Nephron (organoid): ENCODE data around the gene TNFRSF17.

Experiments
- H3K27ac Mint-ChIP-seq, 3 experiments: 2 replicates each; pipeline ENCODE4 v1.8.0; 2020; ENCODE audit warnings: mixed read lengths in 3 of 3, mild to moderate bottlenecking in 2 of 3, moderate library complexity in 1 of 3
- H3K27me3 Mint-ChIP-seq: 2 replicates; pipeline ENCODE4 v1.8.0; 2021; ENCODE audit warnings: low read depth, mild to moderate bottlenecking, moderate library complexity, mixed read lengths
- H3K36me3 Mint-ChIP-seq: 2 replicates; pipeline ENCODE4 v1.8.0; 2020; ENCODE audit warnings: low read depth, mixed read lengths
- H3K4me1 Mint-ChIP-seq: 2 replicates; pipeline ENCODE4 v1.8.0; 2020; ENCODE audit warnings: mixed read lengths
- H3K4me3 Mint-ChIP-seq, 3 experiments: 2 replicates each; pipeline ENCODE4 v1.8.0; 2020; ENCODE audit warnings: mild to moderate bottlenecking in 3 of 3, mixed read lengths in 3 of 3, moderate library complexity in 2 of 3
- H3K9me3 Mint-ChIP-seq: 2 replicates; pipeline ENCODE4 v1.8.0; 2020; ENCODE audit warnings: mixed read lengths
- TF ChIP-seq, protein P1 (sequence below), 3 experiments: fragments of 200-600 bp; sonication (generic); IDR thresholded peaks; one replicate each; pipeline ENCODE4 v1.5.0; 2021; ENCODE audit warnings: antibody characterized with exemption in 3 of 3; ENCODE audit not compliant: unreplicated experiment in 3 of 3

The TNFRSF17 gene

DNA sequence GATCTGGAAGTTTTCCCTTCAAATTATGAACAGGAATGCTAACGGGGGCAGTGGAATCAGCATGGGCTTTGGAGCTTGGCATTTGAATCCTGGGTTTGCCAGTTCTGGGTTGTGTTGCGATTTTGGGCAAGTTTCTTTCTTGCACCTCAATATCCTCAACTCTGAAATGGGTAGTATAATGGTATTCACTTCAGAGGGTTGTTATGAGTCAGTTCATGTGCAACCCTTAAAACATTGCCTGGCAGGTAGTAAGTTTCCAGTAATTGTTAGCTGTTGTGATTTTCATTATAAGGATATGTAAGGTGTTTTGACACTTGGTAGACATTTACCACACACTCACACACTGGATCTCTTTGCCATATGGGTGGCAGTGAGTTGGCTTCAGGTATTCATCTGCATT lies 44.9 kb downstream of the TNFRSF17 start:
- H3K4me1 Mint-ChIP-seq = no peaks in the 10 kb centered on the region
- H3K4me3 Mint-ChIP-seq = no peak overlapping the region
- no peaks in the 10 kb centered on the region for H3K27me3 Mint-ChIP-seq
- H3K9me3 Mint-ChIP-seq = no peaks in the 10 kb centered on the region
- H3K27ac Mint-ChIP-seq = no peak overlapping the region
- H3K36me3 Mint-ChIP-seq = peaks cover 8% of the 10 kb centered on the region
- TF ChIP-seq, protein P1, sequence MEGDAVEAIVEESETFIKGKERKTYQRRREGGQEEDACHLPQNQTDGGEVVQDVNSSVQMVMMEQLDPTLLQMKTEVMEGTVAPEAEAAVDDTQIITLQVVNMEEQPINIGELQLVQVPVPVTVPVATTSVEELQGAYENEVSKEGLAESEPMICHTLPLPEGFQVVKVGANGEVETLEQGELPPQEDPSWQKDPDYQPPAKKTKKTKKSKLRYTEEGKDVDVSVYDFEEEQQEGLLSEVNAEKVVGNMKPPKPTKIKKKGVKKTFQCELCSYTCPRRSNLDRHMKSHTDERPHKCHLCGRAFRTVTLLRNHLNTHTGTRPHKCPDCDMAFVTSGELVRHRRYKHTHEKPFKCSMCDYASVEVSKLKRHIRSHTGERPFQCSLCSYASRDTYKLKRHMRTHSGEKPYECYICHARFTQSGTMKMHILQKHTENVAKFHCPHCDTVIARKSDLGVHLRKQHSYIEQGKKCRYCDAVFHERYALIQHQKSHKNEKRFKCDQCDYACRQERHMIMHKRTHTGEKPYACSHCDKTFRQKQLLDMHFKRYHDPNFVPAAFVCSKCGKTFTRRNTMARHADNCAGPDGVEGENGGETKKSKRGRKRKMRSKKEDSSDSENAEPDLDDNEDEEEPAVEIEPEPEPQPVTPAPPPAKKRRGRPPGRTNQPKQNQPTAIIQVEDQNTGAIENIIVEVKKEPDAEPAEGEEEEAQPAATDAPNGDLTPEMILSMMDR (IDR thresholded peaks at IDR 0.05; ENCODE audit: unreplicated experiment in 3 of 3) = no peak

DNA sequence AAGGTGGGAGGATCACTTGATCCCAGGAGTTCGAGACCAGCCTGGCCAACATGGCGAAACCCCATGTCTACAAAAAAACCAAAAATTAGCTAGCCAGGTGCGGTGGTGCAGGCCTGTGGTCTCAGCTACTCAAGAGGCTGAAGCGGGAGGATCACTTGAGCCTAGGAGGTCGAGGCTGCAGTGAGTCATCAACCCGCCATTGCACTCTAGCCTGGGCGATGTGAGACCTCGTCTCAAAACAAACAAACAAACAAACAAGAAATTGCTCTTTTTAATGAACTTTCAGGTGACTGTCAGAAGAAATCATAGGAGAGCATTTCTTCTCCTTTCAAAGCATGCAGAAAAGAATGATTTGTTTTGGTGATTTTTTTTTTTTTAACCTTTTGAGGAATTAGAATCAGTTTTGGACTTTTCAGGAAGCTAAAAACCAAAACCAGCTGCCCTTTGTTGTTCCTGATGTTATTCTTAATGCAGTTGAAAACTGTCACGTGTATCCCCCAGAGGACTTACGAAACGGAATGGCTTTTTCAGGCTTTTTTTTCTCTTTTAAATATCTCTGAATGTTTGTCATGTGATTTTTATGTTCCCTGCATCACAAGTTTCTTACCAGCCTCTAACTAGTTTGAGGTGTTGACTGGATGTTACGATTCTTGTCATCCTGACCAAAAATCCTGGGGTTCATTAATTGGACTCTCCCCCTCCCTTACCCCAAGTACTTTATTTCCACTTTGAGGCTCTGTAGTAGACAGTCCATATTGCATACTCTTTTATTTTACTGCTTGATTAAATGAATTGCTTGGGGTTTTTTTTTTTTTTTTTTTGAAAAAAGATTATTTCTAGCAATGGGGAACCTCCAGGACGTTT lies 45.6 kb downstream of the TNFRSF17 start:
- Mint-ChIP-seq H3K4me1 (no peaks in the 10 kb centered on the region), H3K27ac (peak overlapping the region in 1 of 3 experiments; percentile 19), H3K9me3 (no peaks in the 10 kb centered on the region)

DNA sequence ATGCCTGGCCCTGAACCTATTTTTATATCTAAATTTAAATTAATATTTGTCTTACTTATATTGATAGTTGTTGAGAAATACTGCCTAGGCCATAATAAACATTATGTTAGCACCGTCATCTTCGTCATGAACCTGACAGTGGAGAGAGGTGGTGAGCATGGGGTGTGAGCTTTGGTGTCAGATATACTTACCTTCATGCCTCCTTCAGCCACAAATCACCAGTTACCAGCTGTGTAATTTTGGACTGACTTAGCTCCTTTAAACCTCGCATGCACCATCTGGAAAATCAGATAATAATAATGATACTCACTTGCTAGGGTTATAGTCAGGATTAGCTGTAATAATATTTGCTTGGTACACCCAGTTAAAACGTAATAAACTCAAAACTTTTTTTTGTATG lies 46.6 kb downstream of the TNFRSF17 start:
- H3K27me3 Mint-ChIP-seq = no peaks in the 10 kb centered on the region
- peak overlapping the region in 1 of 3 experiments; percentile 12 for H3K27ac Mint-ChIP-seq
- no peaks in the 10 kb centered on the region for H3K4me1 Mint-ChIP-seq
- H3K36me3 Mint-ChIP-seq = peaks cover 8% of the 10 kb centered on the region
- TF ChIP-seq, protein P1 (IDR thresholded peaks at IDR 0.05; ENCODE audit: unreplicated experiment in 3 of 3) = no peak
- H3K9me3 Mint-ChIP-seq = no peaks in the 10 kb centered on the region
- H3K4me3 Mint-ChIP-seq = no peak overlapping the region

More for the DNA sequence above, 45.6 kb downstream of the TNFRSF17 start:
- no peak overlapping the region for H3K4me3 Mint-ChIP-seq
- TF ChIP-seq, protein P1 (IDR thresholded peaks at IDR 0.05; ENCODE audit: unreplicated experiment in 3 of 3) = no peak
- H3K36me3 Mint-ChIP-seq = peaks cover 8% of the 10 kb centered on the region
- no peaks in the 10 kb centered on the region for H3K27me3 Mint-ChIP-seq

DNA sequence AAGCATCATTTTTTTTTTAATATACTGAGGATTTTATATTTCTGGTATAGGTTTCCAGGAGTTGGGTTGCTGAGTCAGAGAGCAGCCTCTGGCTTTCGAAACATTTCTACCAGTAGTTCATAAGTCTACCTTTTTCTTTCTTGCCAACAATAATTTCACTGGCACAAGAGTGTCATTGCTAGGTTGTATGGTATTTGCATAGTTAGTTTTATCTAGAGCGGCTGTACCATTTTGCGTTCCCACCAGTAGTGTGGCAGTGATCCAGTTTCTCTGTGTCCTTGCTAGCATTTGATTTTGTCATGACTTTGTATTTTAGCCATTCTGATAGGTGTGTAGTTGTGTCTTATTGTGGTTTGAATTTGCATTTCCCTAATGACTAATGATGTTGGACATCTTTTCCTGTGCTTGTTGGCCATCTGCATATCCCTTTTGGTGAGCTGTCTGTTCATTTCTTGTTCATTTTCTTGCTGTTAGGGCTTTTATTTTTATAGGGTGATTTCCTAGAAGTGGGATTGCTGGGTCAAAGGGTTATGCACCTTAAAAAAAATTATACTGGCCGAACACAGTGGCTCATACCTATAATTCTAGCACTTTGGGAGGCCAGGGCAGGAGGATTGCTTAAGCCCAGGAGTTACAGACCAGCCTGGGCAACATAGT lies 51.4 kb downstream of the TNFRSF17 start:
- H3K27me3 Mint-ChIP-seq = no peaks in the 10 kb centered on the region
- no peak overlapping the region for H3K4me3 Mint-ChIP-seq
- H3K4me1 Mint-ChIP-seq = no peaks in the 10 kb centered on the region
- TF ChIP-seq, protein P1 (IDR thresholded peaks at IDR 0.05; ENCODE audit: unreplicated experiment in 3 of 3) = no peak
- no peaks in the 10 kb centered on the region for H3K9me3 Mint-ChIP-seq
- H3K27ac Mint-ChIP-seq = no peak overlapping the region
- peaks cover 4% of the 10 kb centered on the region for H3K36me3 Mint-ChIP-seq

DNA sequence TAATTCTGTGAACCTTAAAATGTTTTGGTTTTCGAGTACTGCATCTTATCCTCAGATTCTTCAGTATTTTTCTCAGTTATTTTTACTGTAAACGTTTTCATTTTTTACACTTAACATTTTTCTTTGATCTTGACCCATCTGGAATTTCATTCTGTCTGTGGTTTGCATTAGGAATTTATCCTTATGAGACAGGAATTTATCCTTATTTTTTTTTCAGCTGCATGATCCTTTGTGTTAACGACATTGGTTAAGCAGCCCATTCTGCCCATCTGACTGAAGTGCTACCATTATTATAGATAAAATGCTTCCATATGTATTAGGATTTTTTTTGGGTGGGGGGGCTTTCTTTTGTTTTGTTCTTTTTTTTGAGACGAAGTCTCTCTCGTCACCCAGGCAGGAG lies 52.5 kb downstream of the TNFRSF17 start:
- Mint-ChIP-seq H3K4me3 (no peak overlapping the region), H3K27ac (no peak overlapping the region), H3K9me3 (no peaks in the 10 kb centered on the region), H3K4me1 (no peaks in the 10 kb centered on the region), H3K27me3 (no peaks in the 10 kb centered on the region), H3K36me3 (peaks cover 4% of the 10 kb centered on the region)
- TF ChIP-seq, protein P1 (IDR thresholded peaks at IDR 0.05; ENCODE audit: unreplicated experiment in 3 of 3) = no peak
